ENCODE results near the gene JAZF1.

Gene JAZF1

GRCh38 chr7:28018856-28019465, 161.6 kb downstream of the JAZF1 start:
- TF ChIP-seq POLR2AphosphoS5 (IDR thresholded peaks at IDR 0.05; ENCODE audit: low read depth, low read length) (no peak), FOXP2 (optimal IDR thresholded peaks at IDR 0.05; ENCODE audit: borderline replicate concordance, extremely low read depth, extremely low read length, insufficient read depth) (no peak), TAF1 (IDR thresholded peaks at IDR 0.05; ENCODE audit: borderline replicate concordance, insufficient read depth, low read length) (no peak), SIN3A (IDR thresholded peaks at IDR 0.05; ENCODE audit: borderline replicate concordance, insufficient read depth, low read length) (no peak), REST (IDR thresholded peaks at IDR 0.05; ENCODE audit: insufficient read depth in 1 of 2, low read depth in 2 of 2, low read length in 2 of 2) (no peak)

- TF ChIP-seq FOXP2 (optimal IDR thresholded peaks at IDR 0.05; ENCODE audit: borderline replicate concordance, extremely low read depth, extremely low read length, insufficient read depth) (no peak), POLR2AphosphoS5 (IDR thresholded peaks at IDR 0.05; ENCODE audit: low read depth, low read length) (no peak), REST (IDR thresholded peaks at IDR 0.05; ENCODE audit: insufficient read depth in 1 of 2, low read depth in 2 of 2, low read length in 2 of 2) (no peak), SIN3A (IDR thresholded peaks at IDR 0.05; ENCODE audit: borderline replicate concordance, insufficient read depth, low read length) (no peak), TAF1 (IDR thresholded peaks at IDR 0.05; ENCODE audit: borderline replicate concordance, insufficient read depth, low read length) (no peak)
These were observed 162.1 kb downstream of the JAZF1 start for GRCh38 chr7:28018446-28018845.

- TF ChIP-seq REST (IDR thresholded peaks at IDR 0.05; ENCODE audit: insufficient read depth in 1 of 2, low read depth in 2 of 2, low read length in 2 of 2), result no peak
- TF ChIP-seq POLR2AphosphoS5 (IDR thresholded peaks at IDR 0.05; ENCODE audit: low read depth, low read length), result no peak
These were observed 162.6 kb downstream of the JAZF1 start for GRCh38 chr7:28018020-28018419.

- TF ChIP-seq SIN3A (IDR thresholded peaks at IDR 0.05; ENCODE audit: borderline replicate concordance, insufficient read depth, low read length), result no peak
- TF ChIP-seq TAF1 (IDR thresholded peaks at IDR 0.05; ENCODE audit: borderline replicate concordance, insufficient read depth, low read length), result no peak
These were observed 163.2 kb downstream of the JAZF1 start for GRCh38 chr7:28017372-28017771.

GRCh38 chr7:28016297-28016696, 164.3 kb downstream of the JAZF1 start:
- TF ChIP-seq TAF1 (IDR thresholded peaks at IDR 0.05; ENCODE audit: borderline replicate concordance, insufficient read depth, low read length), result no peak
- TF ChIP-seq SIN3A (IDR thresholded peaks at IDR 0.05; ENCODE audit: borderline replicate concordance, insufficient read depth, low read length), result no peak
- TF ChIP-seq POLR2AphosphoS5 (IDR thresholded peaks at IDR 0.05; ENCODE audit: low read depth, low read length), result no peak
- TF ChIP-seq FOXP2 (optimal IDR thresholded peaks at IDR 0.05; ENCODE audit: borderline replicate concordance, extremely low read depth, extremely low read length, insufficient read depth), result no peak
- TF ChIP-seq REST (IDR thresholded peaks at IDR 0.05; ENCODE audit: insufficient read depth in 1 of 2, low read depth in 2 of 2, low read length in 2 of 2), result no peak
